Tibial nerve (tissue), 3 donors: ENCODE data around the gene TMEM232.

Source experiments
- CTCF ChIP-seq, 5 experiments: fragments of 200-600 bp in 3 of 5; fragments of 450-650 bp in 2 of 5; sonication (generic) in 3 of 5; IDR thresholded peaks; one replicate each; pipeline ENCODE4 v1.5.1; 2016 to 2019; ENCODE audit warnings: antibody characterized with exemption in 5 of 5, mild to moderate bottlenecking in 3 of 5, moderate library complexity in 2 of 5
- POLR2A ChIP-seq, 2 donors: fragments of 450-650 bp; IDR thresholded peaks; one replicate each; pipeline ENCODE4 v1.6.1; 2017; ENCODE audit warnings: antibody characterized with exemption in 2 of 2, mild to moderate bottlenecking in 2 of 2, moderate library complexity in 2 of 2

GRCh38 chr5:110492446-110492845 lies 234.0 kb downstream of the TMEM232 start:
- no peak for TF ChIP-seq CTCF (IDR thresholded peaks at IDR 0.05)
- TF ChIP-seq POLR2A (IDR thresholded peaks at IDR 0.05): no peak
